Renal cortical epithelial cell (primary cell): ENCODE results near the gene MFSD11. TPM values are rescaled to one million over a fixed set of nuclear protein-coding genes. Genes with fewer than 3 reads are reported as not detected.
A peak's percentile ranks its signal among the peaks of the same experiment; 100 is the strongest.
"Not testable (repeated sequence)": the region's sequence is repeated elsewhere in the genome, so short reads cannot be mapped to it uniquely, and the experiment has no call there.

Experiments used
- DNase-seq: peaks from one replicate; pipeline ENCODE4 v3.0.0-alpha.2; 2011; ENCODE audit warnings: low read depth
- total RNA-seq: library from RNA; depleted of rRNA; stranded (reverse); fragments of >200 nt; gene quantifications from 2 replicates; pipeline ENCODE4 v1.2.3, GENCODE V29; 2014

Gene MFSD11
- total RNA-seq, 1 donor from 2014 or later, result 21.1 TPM

- DNase-seq, result peak; percentile 89
Measured at GRCh38 chr17:76709077-76709950, 28.6 kb upstream of the MFSD11 start.

- not testable (repeated sequence) for DNase-seq
Measured at GRCh38 chr17:76709951-76710862, 27.7 kb upstream of the MFSD11 start.

- DNase-seq, result no peak
Measured at GRCh38 chr17:76710863-76711611, 26.9 kb upstream of the MFSD11 start, which contains the start of gene MXRA7. TSS of gene MXRA7 (minus strand) at chr17:76710965. CDS start at chr17:76710946, 19 bp downstream.

GRCh38 chr17:76712321-76712720, 25.6 kb upstream of the MFSD11 start:
- not testable (repeated sequence) for DNase-seq

GRCh38 chr17:76713765-76714164, 24.2 kb upstream of the MFSD11 start:
- no peak for DNase-seq

- no peak for DNase-seq
Measured at GRCh38 chr17:76714336-76714735, 23.6 kb upstream of the MFSD11 start.

GRCh38 chr17:76714822-76715495, 23.0 kb upstream of the MFSD11 start:
- DNase-seq, result no peak

- no peak for DNase-seq
Measured at GRCh38 chr17:76715496-76715830, 22.5 kb upstream of the MFSD11 start.

GRCh38 chr17:76716146-76716838, 21.6 kb upstream of the MFSD11 start:
- peak; percentile 72 for DNase-seq

GRCh38 chr17:76716839-76717215, 21.1 kb upstream of the MFSD11 start:
- DNase-seq, result peak; percentile 54

- no peak for DNase-seq
Measured at GRCh38 chr17:76718516-76718915, 19.4 kb upstream of the MFSD11 start.

- DNase-seq, result no peak
Measured at GRCh38 chr17:76720211-76720610, 17.7 kb upstream of the MFSD11 start.

GRCh38 chr17:76720941-76721340, 17.0 kb upstream of the MFSD11 start:
- DNase-seq, result no peak

GRCh38 chr17:76721463-76721862, 16.5 kb upstream of the MFSD11 start:
- no peak for DNase-seq

GRCh38 chr17:76722279-76722678, 15.6 kb upstream of the MFSD11 start:
- no peak for DNase-seq

GRCh38 chr17:76722977-76723376, 14.9 kb upstream of the MFSD11 start:
- DNase-seq, result not testable (repeated sequence)

GRCh38 chr17:76723812-76724211, 14.1 kb upstream of the MFSD11 start:
- DNase-seq, result no peak

- DNase-seq, result no peak
Measured at GRCh38 chr17:76725580-76726230, 12.2 kb upstream of the MFSD11 start.

- DNase-seq, result peak; percentile 87
Measured at GRCh38 chr17:76726231-76726775, 11.6 kb upstream of the MFSD11 start, which contains the start of gene JMJD6. TSS of gene JMJD6 (minus strand) at chr17:76726606. CDS start at chr17:76726475, 131 bp downstream.
